ENCODE data around the gene LENG1. TPM values are rescaled to one million over a fixed set of nuclear protein-coding genes. Genes with fewer than 3 reads are reported as not detected.

The LENG1 gene
- total RNA-seq, 1 donor from 2014 or later = 2.7 TPM

GRCh38 chr19:54138489-54139256, 20.8 kb downstream of the LENG1 start:
- Histone ChIP-seq H3K36me3 (peaks cover 10 to 15% of the 10 kb centered on the region in 2 donors), H3K4me1 (peaks cover 0 to 15% of the 10 kb centered on the region in 2 donors), H3K27me3 (no peaks in the 10 kb centered on the region), H3K4me3 (peak overlapping the region; percentile 95 to 98), H3K27ac (peak overlapping the region; percentile 96 to 98), H3K9me3 (no peaks in the 10 kb centered on the region)
- TF ChIP-seq CTCF (IDR thresholded peaks at IDR 0.05) = no peak
- no peak for DNase-seq (ENCODE audit: low spot score in 2 of 2)
- intact Hi-C loops (cut with DNase I) = no loop called here

- intact Hi-C loops (cut with DNase I) = loop anchor here (1.0 kb wide), 7 partner anchors 21 to 326 kb away; partner anchors contain the start of genes LENG1, LENG8, MYADM and NDUFA3
- peak within 1 kb of the TSS; percentile 96 to 98 for H3K27ac ChIP-seq
- no peak for TF ChIP-seq CTCF (IDR thresholded peaks at IDR 0.05)
- peaks cover 2 to 10% of the 10 kb centered on the region in 2 donors for H3K36me3 ChIP-seq
- H3K9me3 ChIP-seq = no peaks in the 10 kb centered on the region
- H3K27me3 ChIP-seq = no peaks in the 10 kb centered on the region
- H3K4me3 ChIP-seq = peak within 1 kb of the TSS; percentile 95 to 98
- no peak for DNase-seq (ENCODE audit: low spot score in 2 of 2)
- H3K4me1 ChIP-seq = peaks cover 0 to 15% of the 10 kb centered on the region in 2 donors
These were observed 21.6 kb downstream of the LENG1 start, which contains the start of gene CNOT3 for GRCh38 chr19:54137699-54138488. CNOT3 (plus strand) TSS chr19:54137762; CDS start chr19:54142979, 5,217 bp downstream.

- Histone ChIP-seq H3K27ac (peak overlapping the region; percentile 96 to 98), H3K27me3 (no peaks in the 10 kb centered on the region), H3K36me3 (peaks cover 0 to 7% of the 10 kb centered on the region in 2 donors), H3K4me3 (peak overlapping the region; percentile 95 to 98), H3K4me1 (peaks cover 0 to 15% of the 10 kb centered on the region in 2 donors), H3K9me3 (no peaks in the 10 kb centered on the region)
- intact Hi-C loops (cut with DNase I) = loop anchor here (1.0 kb wide), 7 partner anchors 22 to 327 kb away; partner anchors contain the start of genes LENG1, LENG8, MYADM and NDUFA3
- peak; percentile 100 for DNase-seq (ENCODE audit: low spot score in 2 of 2)
- TF ChIP-seq CTCF (IDR thresholded peaks at IDR 0.05) = no peak
These were observed 22.4 kb downstream of the LENG1 start for GRCh38 chr19:54136864-54137698.

GRCh38 chr19:54136086-54136863, 23.2 kb downstream of the LENG1 start:
- Histone ChIP-seq H3K27me3 (no peaks in the 10 kb centered on the region), H3K4me1 (peaks cover 0 to 15% of the 10 kb centered on the region in 2 donors), H3K27ac (peak overlapping the region; percentile 59 to 67), H3K9me3 (no peaks in the 10 kb centered on the region), H3K4me3 (peak overlapping the region; percentile 61 to 64), H3K36me3 (peaks cover 7 to 14% of the 10 kb centered on the region in 2 donors)
- intact Hi-C loops (cut with DNase I) = no loop called here
- DNase-seq (ENCODE audit: low spot score in 2 of 2) = no peak
- TF ChIP-seq CTCF (IDR thresholded peaks at IDR 0.05) = no peak

Measured in ascending aorta (tissue), 2 donors.